ENCODE data around the gene TMEM117.

The TMEM117 gene

GRCh38 chr12:43887397-43887796 lies 51.5 kb downstream of the TMEM117 start:
- no peak for DNase-seq

GRCh38 chr12:43891856-43892574 lies 56.1 kb downstream of the TMEM117 start:
- DNase-seq = no peak

- no peak for DNase-seq
These were observed 57.8 kb downstream of the TMEM117 start for GRCh38 chr12:43893670-43894069.

- DNase-seq = no peak
These were observed 59.8 kb downstream of the TMEM117 start for GRCh38 chr12:43895580-43896206.

- no peak for DNase-seq
These were observed 60.6 kb downstream of the TMEM117 start for GRCh38 chr12:43896496-43896895.

- DNase-seq = no peak
These were observed 62.6 kb downstream of the TMEM117 start for GRCh38 chr12:43898474-43898873.

GRCh38 chr12:43899574-43899973 lies 63.7 kb downstream of the TMEM117 start:
- no peak for DNase-seq

- no peak for DNase-seq
These were observed 67.8 kb downstream of the TMEM117 start for GRCh38 chr12:43903686-43904085.

- no peak for DNase-seq
These were observed 77.0 kb downstream of the TMEM117 start for GRCh38 chr12:43912859-43913258.

- DNase-seq = no peak
These were observed 78.5 kb downstream of the TMEM117 start for GRCh38 chr12:43914391-43914790.

GRCh38 chr12:43914923-43915468 lies 79.1 kb downstream of the TMEM117 start:
- DNase-seq = no peak

- no peak for DNase-seq
These were observed 82.0 kb downstream of the TMEM117 start for GRCh38 chr12:43917896-43918295.

GRCh38 chr12:43921666-43922337 lies 85.9 kb downstream of the TMEM117 start:
- DNase-seq = no peak

GRCh38 chr12:43930032-43930431 lies 94.2 kb downstream of the TMEM117 start:
- no peak for DNase-seq

- no peak for DNase-seq
These were observed 95.3 kb downstream of the TMEM117 start for GRCh38 chr12:43931187-43931586.

GRCh38 chr12:43935581-43935980 lies 99.7 kb downstream of the TMEM117 start:
- DNase-seq = no peak

GRCh38 chr12:43937947-43938346 lies 102.1 kb downstream of the TMEM117 start:
- DNase-seq = no peak

GRCh38 chr12:43942379-43942778 lies 106.5 kb downstream of the TMEM117 start:
- no peak for DNase-seq

GRCh38 chr12:43945983-43946382 lies 110.1 kb downstream of the TMEM117 start:
- no peak for DNase-seq

- DNase-seq = no peak
These were observed 115.4 kb downstream of the TMEM117 start for GRCh38 chr12:43951286-43951685.

- DNase-seq = no peak
These were observed 122.0 kb downstream of the TMEM117 start for GRCh38 chr12:43957732-43958372.

GRCh38 chr12:43964033-43964432 lies 128.2 kb downstream of the TMEM117 start:
- DNase-seq = no peak

GRCh38 chr12:43964961-43965360 lies 129.1 kb downstream of the TMEM117 start:
- DNase-seq = no peak

Measured in NCI-H345 (cell line).